Subcutaneous adipose tissue (tissue), 4 donors: ENCODE results near the gene EIF4G3. TPM values are rescaled to one million over a fixed set of nuclear protein-coding genes. Genes with fewer than 3 reads are reported as not detected.

Experiments
- total RNA-seq, 4 donors: library from RNA; depleted of rRNA; stranded (reverse); fragments of >200 nt; gene quantifications; one replicate each; pipeline ENCODE4 v1.1.0, GENCODE V29; 2016
- TF ChIP-seq, protein P1 (sequence below): fragments of 450-650 bp; IDR thresholded peaks from one replicate; pipeline ENCODE4 v1.5.1; 2016; ENCODE audit warnings: low read depth, mild to moderate bottlenecking, control low read depth, antibody characterized with exemption, moderate library complexity

Gene EIF4G3
- total RNA-seq, 4 donors from 2014 or later, result 41.0 to 60.2 (median 51.7) TPM

DNA sequence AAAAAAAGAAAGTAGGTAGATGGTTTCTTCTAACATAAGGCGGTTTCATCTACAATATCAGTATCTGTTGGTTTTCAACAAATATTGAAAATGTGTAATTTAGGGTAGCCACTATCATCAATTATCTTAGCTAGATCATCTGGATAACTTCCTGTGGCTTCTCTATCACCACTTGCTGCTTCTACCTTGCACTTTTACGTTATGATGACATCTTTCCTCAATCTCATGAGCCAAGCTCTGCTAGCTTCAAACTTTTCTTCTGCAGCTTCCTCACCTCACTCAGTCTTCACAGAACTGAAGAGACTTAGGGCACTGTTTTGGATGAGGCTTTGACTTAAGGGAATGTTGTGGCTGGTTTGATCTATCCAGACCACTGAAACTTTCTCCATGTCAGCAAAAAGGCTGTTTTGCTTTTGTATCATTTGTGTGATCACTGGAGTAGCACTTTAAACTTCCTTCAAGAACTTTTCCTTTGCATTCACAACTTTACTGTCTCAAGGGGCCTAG lies 244.7 kb downstream of the EIF4G3 start:
- TF ChIP-seq, protein P1, sequence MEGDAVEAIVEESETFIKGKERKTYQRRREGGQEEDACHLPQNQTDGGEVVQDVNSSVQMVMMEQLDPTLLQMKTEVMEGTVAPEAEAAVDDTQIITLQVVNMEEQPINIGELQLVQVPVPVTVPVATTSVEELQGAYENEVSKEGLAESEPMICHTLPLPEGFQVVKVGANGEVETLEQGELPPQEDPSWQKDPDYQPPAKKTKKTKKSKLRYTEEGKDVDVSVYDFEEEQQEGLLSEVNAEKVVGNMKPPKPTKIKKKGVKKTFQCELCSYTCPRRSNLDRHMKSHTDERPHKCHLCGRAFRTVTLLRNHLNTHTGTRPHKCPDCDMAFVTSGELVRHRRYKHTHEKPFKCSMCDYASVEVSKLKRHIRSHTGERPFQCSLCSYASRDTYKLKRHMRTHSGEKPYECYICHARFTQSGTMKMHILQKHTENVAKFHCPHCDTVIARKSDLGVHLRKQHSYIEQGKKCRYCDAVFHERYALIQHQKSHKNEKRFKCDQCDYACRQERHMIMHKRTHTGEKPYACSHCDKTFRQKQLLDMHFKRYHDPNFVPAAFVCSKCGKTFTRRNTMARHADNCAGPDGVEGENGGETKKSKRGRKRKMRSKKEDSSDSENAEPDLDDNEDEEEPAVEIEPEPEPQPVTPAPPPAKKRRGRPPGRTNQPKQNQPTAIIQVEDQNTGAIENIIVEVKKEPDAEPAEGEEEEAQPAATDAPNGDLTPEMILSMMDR, result no peak

DNA sequence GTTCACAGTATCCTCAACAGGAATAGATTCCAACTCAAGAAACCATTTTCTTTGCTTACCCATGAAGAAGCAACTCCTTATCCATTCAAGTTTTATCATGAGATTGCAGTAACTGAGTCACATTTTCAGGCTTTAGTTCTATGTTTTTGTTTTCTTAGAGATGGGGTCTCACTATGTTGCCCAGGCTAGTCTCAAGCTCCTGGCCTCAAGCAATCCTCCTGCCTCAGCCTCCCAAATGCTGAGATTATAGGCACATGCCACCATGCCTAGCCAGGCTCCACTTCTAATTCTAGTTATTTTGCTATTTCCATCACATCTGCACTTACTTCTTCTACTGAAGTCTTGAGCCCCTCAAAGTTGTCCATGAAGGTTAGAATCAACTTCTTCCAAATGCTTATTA lies 246.3 kb downstream of the EIF4G3 start:
- TF ChIP-seq, protein P1, result no peak

DNA sequence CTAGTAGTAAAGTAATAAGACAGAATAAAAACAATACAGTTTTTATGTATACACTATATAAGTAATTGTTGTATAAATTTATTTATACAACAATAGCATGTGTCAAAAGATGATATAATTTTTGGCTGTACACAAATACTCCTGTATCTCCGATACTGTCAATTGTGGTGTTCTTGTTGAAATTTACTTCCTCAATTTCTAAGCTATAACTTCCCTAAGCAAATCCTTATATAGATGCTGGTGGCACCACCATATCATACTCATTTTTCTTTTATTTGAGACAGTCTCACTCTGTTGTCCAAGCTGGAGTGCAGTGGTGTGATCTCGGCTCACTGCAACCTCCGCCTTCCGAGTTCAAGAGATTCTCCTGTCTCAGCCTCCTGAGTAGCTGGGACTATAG lies 248.6 kb downstream of the EIF4G3 start:
- TF ChIP-seq, protein P1, result no peak

DNA sequence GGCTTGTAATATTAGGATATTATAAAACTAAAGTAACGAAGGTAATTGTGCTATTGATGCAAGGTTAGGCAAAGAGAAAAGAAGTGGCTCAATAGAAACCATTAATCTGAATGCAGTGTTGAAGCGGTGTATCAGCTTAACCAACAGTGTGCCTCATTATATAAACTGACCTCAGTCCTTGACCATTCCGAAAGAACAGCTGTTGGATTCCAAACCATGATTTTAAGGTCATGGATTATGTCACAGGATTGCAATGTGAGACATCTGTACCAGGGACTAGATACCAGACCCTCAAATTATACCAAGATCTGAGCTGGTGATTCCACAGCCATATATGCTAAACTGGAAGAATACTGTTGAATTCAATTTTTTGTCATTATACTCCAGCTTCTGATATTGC lies 255.4 kb downstream of the EIF4G3 start:
- TF ChIP-seq, protein P1, result no peak

DNA sequence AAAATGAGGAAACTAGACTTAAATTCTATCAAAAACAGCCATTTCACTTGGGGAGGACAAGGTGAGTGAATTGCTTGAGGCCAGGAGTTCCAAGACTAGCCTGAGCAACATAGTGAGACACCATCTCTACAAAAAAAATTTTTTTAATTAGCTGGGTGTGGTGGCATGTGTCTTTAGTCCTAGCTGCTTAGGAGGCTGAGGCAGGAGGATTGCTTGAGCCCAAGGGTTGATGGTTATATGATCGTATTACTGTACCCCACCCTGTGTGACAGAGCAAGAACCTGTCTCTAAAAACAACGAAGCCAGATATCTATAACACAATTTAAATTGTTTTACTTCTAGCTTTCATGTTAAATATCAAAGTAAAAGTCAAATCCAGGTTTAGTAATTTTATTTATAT lies 263.5 kb downstream of the EIF4G3 start:
- TF ChIP-seq, protein P1, result no peak

DNA sequence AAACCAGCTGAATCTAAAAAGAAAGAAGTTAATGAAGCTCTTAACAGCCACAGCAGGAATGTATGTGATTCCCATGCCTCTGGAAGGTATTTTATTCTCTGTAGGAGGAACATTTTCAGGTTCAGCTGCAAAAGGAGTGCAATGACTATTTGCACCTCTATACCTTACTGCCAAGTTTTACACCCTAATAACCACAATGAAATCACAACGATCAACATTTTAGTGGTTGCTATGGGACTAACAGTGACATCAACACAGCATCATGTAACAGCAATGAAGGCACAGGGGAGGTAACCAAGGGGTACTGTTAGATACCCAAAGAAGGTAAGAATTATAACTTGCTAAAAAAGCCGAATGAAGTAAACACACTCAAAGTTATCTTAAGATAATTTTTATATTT lies 273.3 kb downstream of the EIF4G3 start:
- TF ChIP-seq, protein P1, result no peak

DNA sequence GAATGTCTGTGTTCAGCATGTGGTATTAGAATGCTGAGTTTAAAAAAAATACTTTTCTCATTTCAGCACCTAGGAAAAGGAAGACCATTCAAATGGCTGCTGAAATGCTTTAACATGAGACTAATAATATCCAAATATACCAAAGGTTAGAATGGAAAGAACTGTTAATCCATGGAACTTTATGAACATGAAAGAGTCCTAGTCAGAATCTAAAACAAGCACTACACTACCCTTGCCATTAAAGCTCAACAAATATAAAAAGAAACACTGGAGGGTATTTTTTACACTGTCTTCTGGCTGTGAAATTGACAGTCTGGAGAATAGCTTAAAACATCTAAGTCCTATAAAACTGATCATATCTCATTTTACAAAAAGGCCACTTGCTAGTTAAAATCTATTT lies 276.6 kb downstream of the EIF4G3 start:
- TF ChIP-seq, protein P1, result no peak
